SKM-1 (cell line): ENCODE data around the gene SLC25A48.
"Not testable (repeated sequence)": the region's sequence is repeated elsewhere in the genome, so short reads cannot be mapped to it uniquely, and the experiment has no call there.

Source experiments
- DNase-seq: peaks from one replicate; lab custom pipeline; 2025; ENCODE audit not compliant: unreplicated experiment; lab: John Stamatoyannopoulos, UW

Gene SLC25A48

GRCh38 chr5:135851915-135852845 lies 17.7 kb downstream of the SLC25A48 start:
- no peak for DNase-seq

GRCh38 chr5:135857630-135858311 lies 23.3 kb downstream of the SLC25A48 start:
- no peak for DNase-seq

- not testable (repeated sequence) for DNase-seq
Observed at GRCh38 chr5:135859186-135859585, 24.7 kb downstream of the SLC25A48 start.

GRCh38 chr5:135859641-135860040 lies 25.2 kb downstream of the SLC25A48 start:
- DNase-seq, result no peak

GRCh38 chr5:135861641-135862040 lies 27.2 kb downstream of the SLC25A48 start:
- no peak for DNase-seq

- DNase-seq, result no peak
Observed at GRCh38 chr5:135862086-135862485, 27.6 kb downstream of the SLC25A48 start.

- DNase-seq, result no peak
Observed at GRCh38 chr5:135862744-135863143, 28.3 kb downstream of the SLC25A48 start.

- DNase-seq, result no peak
Observed at GRCh38 chr5:135864503-135865435, 30.3 kb downstream of the SLC25A48 start.

- no peak for DNase-seq
Observed at GRCh38 chr5:135866016-135866415, 31.6 kb downstream of the SLC25A48 start.

GRCh38 chr5:135867599-135867998 lies 33.1 kb downstream of the SLC25A48 start:
- no peak for DNase-seq

GRCh38 chr5:135868681-135869080 lies 34.2 kb downstream of the SLC25A48 start:
- no peak for DNase-seq

- no peak for DNase-seq
Observed at GRCh38 chr5:135869276-135869675, 34.8 kb downstream of the SLC25A48 start.

GRCh38 chr5:135869935-135870334 lies 35.5 kb downstream of the SLC25A48 start:
- DNase-seq, result no peak

- no peak for DNase-seq
Observed at GRCh38 chr5:135871268-135871915, 36.9 kb downstream of the SLC25A48 start.

- DNase-seq, result no peak
Observed at GRCh38 chr5:135873831-135874230, 39.4 kb downstream of the SLC25A48 start.

- DNase-seq, result no peak
Observed at GRCh38 chr5:135874461-135874860, 40.0 kb downstream of the SLC25A48 start.

GRCh38 chr5:135875567-135875966 lies 41.1 kb downstream of the SLC25A48 start:
- no peak for DNase-seq

- DNase-seq, result no peak
Observed at GRCh38 chr5:135876146-135876545, 41.7 kb downstream of the SLC25A48 start.

GRCh38 chr5:135877570-135878155 lies 43.2 kb downstream of the SLC25A48 start:
- no peak for DNase-seq

GRCh38 chr5:135878156-135878620 lies 43.7 kb downstream of the SLC25A48 start:
- DNase-seq, result no peak
